ENCODE data around the gene PHF19.

Gene PHF19

DNA sequence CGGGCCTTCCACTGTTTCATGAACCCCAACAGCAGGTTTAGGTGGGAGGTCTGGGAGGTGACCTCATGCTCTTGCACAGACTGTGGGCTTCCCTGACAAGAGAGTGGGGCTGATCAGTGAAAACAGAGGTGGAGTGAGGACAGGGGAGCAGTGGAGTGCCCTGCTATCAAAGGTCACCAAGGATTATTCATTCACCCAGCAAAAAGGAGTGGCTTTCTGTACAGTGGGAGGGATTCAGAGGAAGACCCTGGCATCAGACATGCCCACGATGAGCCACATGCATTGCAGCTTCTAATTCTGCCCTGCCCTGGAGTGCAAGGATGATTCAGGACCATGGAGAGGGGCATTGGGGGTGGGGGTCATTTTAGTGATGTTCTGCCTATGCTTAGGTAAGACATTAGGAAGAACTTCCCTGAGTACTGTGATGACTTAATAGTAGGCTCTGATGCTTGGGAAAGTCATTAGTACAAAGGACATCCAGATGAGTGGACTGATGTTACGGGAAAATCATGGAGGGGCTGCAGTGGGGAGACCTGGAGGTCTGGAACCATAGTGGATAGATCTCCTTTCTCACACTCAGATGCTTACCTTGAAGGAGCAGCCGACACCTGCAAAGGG is 36.8 kb upstream of the PHF19 start:
- H3K9me3 ChIP-seq (ENCODE audit: control insufficient read depth in 5 of 5, low read length in 5 of 5), result peaks cover 0 to 4% (median 0%) of the 10 kb centered on the region in 5 donors
- peaks cover 3 to 14% (median 12%) of the 10 kb centered on the region in 5 donors for H3K4me1 ChIP-seq (ENCODE audit: control insufficient read depth in 5 of 5, insufficient read depth in 5 of 5, low read length in 5 of 5)
- H3K4me3 ChIP-seq (ENCODE audit: low read depth in 1 of 5, low read length in 5 of 5), result no peak overlapping the region
- no peak overlapping the region for H3K27ac ChIP-seq (ENCODE audit: low read depth, low read length)
- no peak overlapping the region for H3K9ac ChIP-seq (ENCODE audit: low read length in 5 of 5)
- H3K27me3 ChIP-seq (ENCODE audit: control insufficient read depth in 5 of 5, insufficient read depth in 4 of 5, low read length in 5 of 5), result no peaks in the 10 kb centered on the region
- peaks cover 2 to 37% (median 15%) of the 10 kb centered on the region in 5 donors for H3K36me3 ChIP-seq (ENCODE audit: control insufficient read depth in 5 of 5, insufficient read depth in 5 of 5, low read length in 5 of 5)

DNA sequence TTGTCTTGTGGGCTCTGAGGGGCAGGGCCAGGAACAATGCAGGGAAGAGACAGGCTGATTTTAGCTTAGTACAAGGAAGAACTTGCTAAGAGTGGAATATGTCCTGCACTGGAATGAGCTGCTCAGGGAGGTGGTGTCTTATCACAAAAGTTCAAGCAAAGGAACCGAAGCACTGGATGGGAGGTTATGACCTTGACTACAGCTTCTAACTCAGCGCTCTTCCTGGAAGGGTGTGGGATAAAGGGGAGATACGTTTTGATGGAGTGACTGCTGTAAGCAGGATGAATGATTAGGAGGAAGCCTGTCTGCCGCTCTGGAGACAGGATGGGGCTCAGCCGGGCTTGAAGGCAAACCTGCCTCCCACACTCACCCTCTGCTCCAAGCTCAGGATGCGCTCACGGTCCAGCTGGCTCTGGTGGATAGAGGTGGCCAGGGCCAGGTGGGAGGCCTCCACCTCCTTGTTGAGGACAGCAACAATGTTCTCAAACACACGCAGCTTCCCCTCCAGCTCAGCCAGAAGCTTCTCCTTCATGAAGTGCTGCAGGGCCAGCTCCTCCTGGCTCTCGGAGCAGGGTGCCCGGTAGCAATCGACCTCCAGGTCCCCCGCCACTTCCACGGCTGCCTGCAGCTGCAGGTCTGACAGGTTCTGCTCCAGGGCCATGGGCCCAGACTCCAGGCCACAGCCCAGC is 36.1 kb upstream of the PHF19 start:
- Histone ChIP-seq H3K27ac (ENCODE audit: low read depth, low read length) (no peak overlapping the region), H3K4me3 (ENCODE audit: low read depth in 1 of 5, low read length in 5 of 5) (no peak overlapping the region), H3K9me3 (ENCODE audit: control insufficient read depth in 5 of 5, low read length in 5 of 5) (peaks cover 0 to 4% (median 0%) of the 10 kb centered on the region in 5 donors), H3K4me1 (ENCODE audit: control insufficient read depth in 5 of 5, insufficient read depth in 5 of 5, low read length in 5 of 5) (peaks cover 3 to 10% (median 8%) of the 10 kb centered on the region in 5 donors), H3K27me3 (ENCODE audit: control insufficient read depth in 5 of 5, insufficient read depth in 4 of 5, low read length in 5 of 5) (no peaks in the 10 kb centered on the region), H3K9ac (ENCODE audit: low read length in 5 of 5) (no peak overlapping the region), H3K36me3 (ENCODE audit: control insufficient read depth in 5 of 5, insufficient read depth in 5 of 5, low read length in 5 of 5) (peaks cover 2 to 38% (median 15%) of the 10 kb centered on the region in 5 donors)

GRCh38 chr9:120911295-120911837 is 34.4 kb upstream of the PHF19 start:
- Histone ChIP-seq H3K4me1 (ENCODE audit: control insufficient read depth in 5 of 5, insufficient read depth in 5 of 5, low read length in 5 of 5) (peaks cover 3 to 10% (median 4%) of the 10 kb centered on the region in 5 donors), H3K9ac (ENCODE audit: low read length in 5 of 5) (no peak overlapping the region), H3K36me3 (ENCODE audit: control insufficient read depth in 5 of 5, insufficient read depth in 5 of 5, low read length in 5 of 5) (peaks cover 2 to 42% (median 15%) of the 10 kb centered on the region in 5 donors), H3K27ac (ENCODE audit: low read depth, low read length) (no peak overlapping the region), H3K27me3 (ENCODE audit: control insufficient read depth in 5 of 5, insufficient read depth in 4 of 5, low read length in 5 of 5) (no peaks in the 10 kb centered on the region), H3K4me3 (ENCODE audit: low read depth in 1 of 5, low read length in 5 of 5) (no peak overlapping the region), H3K9me3 (ENCODE audit: control insufficient read depth in 5 of 5, low read length in 5 of 5) (no peaks in the 10 kb centered on the region)

DNA sequence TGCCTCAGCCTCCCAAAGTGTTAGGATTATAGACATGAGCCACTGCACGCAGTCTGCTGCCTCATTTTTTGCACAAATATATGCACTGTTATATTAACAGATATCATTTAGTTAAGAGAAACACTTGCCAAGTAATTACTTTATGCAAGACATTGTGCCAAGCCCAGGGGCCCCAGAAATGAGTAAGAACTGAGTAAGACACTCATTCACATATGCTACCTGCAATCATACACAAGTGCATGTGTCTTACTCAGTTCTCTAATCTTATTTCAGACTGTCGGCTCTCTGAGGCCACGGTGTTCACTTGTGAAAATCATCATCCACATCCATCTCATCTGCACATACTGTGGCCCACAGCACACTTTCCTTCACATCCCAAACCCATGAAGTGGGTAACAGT is 33.7 kb upstream of the PHF19 start:
- Histone ChIP-seq H3K36me3 (ENCODE audit: control insufficient read depth in 5 of 5, insufficient read depth in 5 of 5, low read length in 5 of 5) (peaks cover 2 to 42% (median 15%) of the 10 kb centered on the region in 5 donors), H3K4me3 (ENCODE audit: low read depth in 1 of 5, low read length in 5 of 5) (no peak overlapping the region), H3K27ac (ENCODE audit: low read depth, low read length) (no peak overlapping the region), H3K9me3 (ENCODE audit: control insufficient read depth in 5 of 5, low read length in 5 of 5) (no peaks in the 10 kb centered on the region), H3K9ac (ENCODE audit: low read length in 5 of 5) (no peak overlapping the region), H3K4me1 (ENCODE audit: control insufficient read depth in 5 of 5, insufficient read depth in 5 of 5, low read length in 5 of 5) (peaks cover 0 to 5% (median 0%) of the 10 kb centered on the region in 5 donors), H3K27me3 (ENCODE audit: control insufficient read depth in 5 of 5, insufficient read depth in 4 of 5, low read length in 5 of 5) (no peaks in the 10 kb centered on the region)

- H3K9me3 ChIP-seq (ENCODE audit: control insufficient read depth in 5 of 5, low read length in 5 of 5), result no peaks in the 10 kb centered on the region
- H3K27ac ChIP-seq (ENCODE audit: low read depth, low read length), result no peak overlapping the region
- peaks cover 0 to 5% (median 0%) of the 10 kb centered on the region in 5 donors for H3K4me1 ChIP-seq (ENCODE audit: control insufficient read depth in 5 of 5, insufficient read depth in 5 of 5, low read length in 5 of 5)
- no peak overlapping the region for H3K4me3 ChIP-seq (ENCODE audit: low read depth in 1 of 5, low read length in 5 of 5)
- no peak overlapping the region for H3K9ac ChIP-seq (ENCODE audit: low read length in 5 of 5)
- no peaks in the 10 kb centered on the region for H3K27me3 ChIP-seq (ENCODE audit: control insufficient read depth in 5 of 5, insufficient read depth in 4 of 5, low read length in 5 of 5)
- peaks cover 2 to 48% (median 15%) of the 10 kb centered on the region in 5 donors for H3K36me3 ChIP-seq (ENCODE audit: control insufficient read depth in 5 of 5, insufficient read depth in 5 of 5, low read length in 5 of 5)
Observed at GRCh38 chr9:120909904-120910303, 32.9 kb upstream of the PHF19 start.

GRCh38 chr9:120905315-120906164 is 28.6 kb upstream of the PHF19 start:
- Histone ChIP-seq H3K36me3 (ENCODE audit: control insufficient read depth in 5 of 5, insufficient read depth in 5 of 5, low read length in 5 of 5) (peaks cover 0 to 36% (median 12%) of the 10 kb centered on the region in 5 donors), H3K4me3 (ENCODE audit: low read depth in 1 of 5, low read length in 5 of 5) (no peak overlapping the region), H3K9ac (ENCODE audit: low read length in 5 of 5) (no peak overlapping the region), H3K9me3 (ENCODE audit: control insufficient read depth in 5 of 5, low read length in 5 of 5) (no peaks in the 10 kb centered on the region), H3K4me1 (ENCODE audit: control insufficient read depth in 5 of 5, insufficient read depth in 5 of 5, low read length in 5 of 5) (peaks cover 0 to 5% (median 0%) of the 10 kb centered on the region in 5 donors), H3K27me3 (ENCODE audit: control insufficient read depth in 5 of 5, insufficient read depth in 4 of 5, low read length in 5 of 5) (no peaks in the 10 kb centered on the region), H3K27ac (ENCODE audit: low read depth, low read length) (no peak overlapping the region)

DNA sequence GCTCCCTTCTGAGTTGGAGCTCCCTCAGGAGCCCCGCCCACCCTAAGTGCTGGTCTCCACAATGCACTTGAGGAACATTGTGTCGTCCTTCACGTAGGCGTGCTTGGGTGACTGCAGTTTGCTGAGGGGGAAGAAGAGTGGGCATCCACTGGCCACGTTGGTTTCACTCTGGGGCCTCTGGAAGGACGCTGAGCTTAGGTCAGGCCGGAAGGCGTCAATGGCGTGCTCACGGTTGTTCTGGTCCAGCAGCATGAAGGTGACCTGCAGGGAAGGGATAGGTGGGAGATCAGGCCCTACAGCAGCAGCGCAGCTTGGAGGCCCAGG is 28.0 kb upstream of the PHF19 start:
- no peak overlapping the region for H3K9ac ChIP-seq (ENCODE audit: low read length in 5 of 5)
- H3K4me1 ChIP-seq (ENCODE audit: control insufficient read depth in 5 of 5, insufficient read depth in 5 of 5, low read length in 5 of 5), result peaks cover 0 to 5% (median 0%) of the 10 kb centered on the region in 5 donors
- no peak overlapping the region for H3K4me3 ChIP-seq (ENCODE audit: low read depth in 1 of 5, low read length in 5 of 5)
- H3K27me3 ChIP-seq (ENCODE audit: control insufficient read depth in 5 of 5, insufficient read depth in 4 of 5, low read length in 5 of 5), result no peaks in the 10 kb centered on the region
- peaks cover 0 to 31% (median 12%) of the 10 kb centered on the region in 5 donors for H3K36me3 ChIP-seq (ENCODE audit: control insufficient read depth in 5 of 5, insufficient read depth in 5 of 5, low read length in 5 of 5)
- no peaks in the 10 kb centered on the region for H3K9me3 ChIP-seq (ENCODE audit: control insufficient read depth in 5 of 5, low read length in 5 of 5)
- no peak overlapping the region for H3K27ac ChIP-seq (ENCODE audit: low read depth, low read length)

GRCh38 chr9:120904061-120904977 is 27.3 kb upstream of the PHF19 start:
- Histone ChIP-seq H3K27ac (ENCODE audit: low read depth, low read length) (no peak overlapping the region), H3K4me1 (ENCODE audit: control insufficient read depth in 5 of 5, insufficient read depth in 5 of 5, low read length in 5 of 5) (no peaks in the 10 kb centered on the region), H3K27me3 (ENCODE audit: control insufficient read depth in 5 of 5, insufficient read depth in 4 of 5, low read length in 5 of 5) (peaks cover 0 to 3% (median 0%) of the 10 kb centered on the region in 5 donors), H3K9me3 (ENCODE audit: control insufficient read depth in 5 of 5, low read length in 5 of 5) (no peaks in the 10 kb centered on the region), H3K36me3 (ENCODE audit: control insufficient read depth in 5 of 5, insufficient read depth in 5 of 5, low read length in 5 of 5) (peaks cover 0 to 26% (median 11%) of the 10 kb centered on the region in 5 donors), H3K9ac (ENCODE audit: low read length in 5 of 5) (no peak overlapping the region), H3K4me3 (ENCODE audit: low read depth in 1 of 5, low read length in 5 of 5) (no peak overlapping the region)

Data from subcutaneous abdominal adipose tissue (tissue), 5 donors.